Neuronal stem cell (in vitro differentiated cells): ENCODE measurements around the gene CCDC106.

ENCODE experiments used
- DNase-seq: peaks from one replicate; pipeline ENCODE4 v3.0.0-alpha.2; 2013; ENCODE audit warnings: low spot score
- H2AFZ ChIP-seq: one replicate; pipeline ENCODE4 v1.6.1; 2013; ENCODE audit warnings: mild to moderate bottlenecking, low read length, inconsistent platforms
- H2AK5ac ChIP-seq: 2 replicates; pipeline ENCODE4 v1.6.1; 2013; ENCODE audit warnings: low read depth, mild to moderate bottlenecking, inconsistent platforms, low read length, moderate library complexity, mixed read lengths
- H2BK120ac ChIP-seq: 2 replicates; pipeline ENCODE4 v1.6.1; 2013; ENCODE audit warnings: low read depth, mild to moderate bottlenecking, inconsistent platforms, low read length, moderate library complexity, mixed read lengths
- H2BK12ac ChIP-seq: one replicate; pipeline ENCODE4 v1.6.1; 2013; ENCODE audit warnings: low read length, inconsistent platforms
- H2BK15ac ChIP-seq: 2 replicates; pipeline ENCODE4 v1.6.1; 2013; ENCODE audit warnings: mild to moderate bottlenecking, low read length, inconsistent platforms, mixed read lengths
- H2BK5ac ChIP-seq: one replicate; pipeline ENCODE4 v1.6.1; 2013; ENCODE audit warnings: inconsistent platforms, mild to moderate bottlenecking, low read length, moderate library complexity
- H3K14ac ChIP-seq: one replicate; pipeline ENCODE4 v1.6.1; 2013; ENCODE audit warnings: low read length, inconsistent platforms
- H3K18ac ChIP-seq: 2 replicates; pipeline ENCODE4 v1.6.1; 2013; ENCODE audit warnings: low read length, inconsistent platforms
- H3K23ac ChIP-seq: 2 replicates; pipeline ENCODE4 v1.6.1; 2013; ENCODE audit warnings: low read depth, mild to moderate bottlenecking, mixed read lengths, low read length, inconsistent platforms; ENCODE audit not compliant: poor library complexity
- H3K27ac ChIP-seq: replicated peaks from 3 replicates; pipeline ENCODE4 v1.5.1; 2013; ENCODE audit warnings: low read length, inconsistent platforms
- H3K27me3 ChIP-seq, 3 experiments: 2 replicates each; pipeline ENCODE4 v1.6.1; 2013; ENCODE audit warnings: low read length in 3 of 3, mild to moderate bottlenecking in 2 of 3, inconsistent platforms in 1 of 3, low read depth in 1 of 3, mixed read lengths in 1 of 3, moderate library complexity in 1 of 3; ENCODE audit not compliant: control insufficient read depth in 3 of 3, insufficient read depth in 3 of 3
- H3K36me3 ChIP-seq, 2 donors: replicated peaks in 1 of 2; 2 replicates each; pipeline ENCODE4 v1.6.1; 2013; ENCODE audit warnings: low read length in 2 of 2; ENCODE audit not compliant: control insufficient read depth in 2 of 2, insufficient read depth in 2 of 2
- H3K4ac ChIP-seq: 2 replicates; pipeline ENCODE4 v1.6.1; 2013; ENCODE audit warnings: inconsistent platforms, mild to moderate bottlenecking, low read length, moderate library complexity
- H3K4me1 ChIP-seq, 2 donors: 1 replicate in 1 of 2; 2 replicates in 1 of 2; pipeline ENCODE4 v1.6.1; 2013; ENCODE audit warnings: low read length in 2 of 2, low read depth in 1 of 2; ENCODE audit not compliant: control insufficient read depth in 2 of 2, insufficient read depth in 1 of 2
- H3K4me2 ChIP-seq: one replicate; pipeline ENCODE4 v1.6.1; 2013; ENCODE audit warnings: mild to moderate bottlenecking, low read length, inconsistent platforms; ENCODE audit not compliant: insufficient read depth, poor library complexity, severe bottlenecking
- H3K4me3 ChIP-seq, 2 donors: 2 replicates each; pipeline ENCODE4 v1.5.1; 2013; ENCODE audit warnings: low read length in 2 of 2, mild to moderate bottlenecking in 2 of 2, inconsistent platforms in 1 of 2, moderate library complexity in 1 of 2
- H3K79me1 ChIP-seq: one replicate; pipeline ENCODE4 v1.6.1; 2013; ENCODE audit warnings: low read depth, mild to moderate bottlenecking, inconsistent platforms, low read length, moderate library complexity
- H3K9ac ChIP-seq: one replicate; pipeline ENCODE4 v1.6.1; 2013; ENCODE audit warnings: mild to moderate bottlenecking, low read depth, low read length, inconsistent platforms; ENCODE audit not compliant: poor library complexity
- H3K9me3 ChIP-seq, 2 donors: replicated peaks in 1 of 2; 2 replicates each; pipeline versions ENCODE3 to v1.6.1; 2013; ENCODE audit warnings: low read length in 2 of 2, mild to moderate bottlenecking in 2 of 2, inconsistent platforms in 1 of 2, low read depth in 1 of 2, mixed read lengths in 1 of 2, moderate library complexity in 1 of 2; ENCODE audit not compliant: control insufficient read depth in 2 of 2, insufficient read depth in 1 of 2
- H4K8ac ChIP-seq: one replicate; pipeline ENCODE4 v1.6.1; 2013; ENCODE audit warnings: low read depth, mild to moderate bottlenecking, inconsistent platforms, low read length, moderate library complexity
- H4K91ac ChIP-seq: one replicate; pipeline ENCODE4 v1.6.1; 2013; ENCODE audit warnings: low read length, low read depth, mild to moderate bottlenecking, inconsistent platforms; ENCODE audit not compliant: poor library complexity
- WGBS, 2 donors: extraction: QIAGEN DNeasy Blood & Tissue Kit; methylation state at CpG; one replicate each; pipeline ENCODE4 v1.1.7; 2013; ENCODE audit warnings: missing lambda C conversion rate in 2 of 2, mixed read lengths in 1 of 2; ENCODE audit not compliant: insufficient read length in 2 of 2, insufficient replicate concordance in 1 of 2; ENCODE audit errors: extremely low coverage in 2 of 2; 5-methylcytosine and 5-hydroxymethylcytosine counted together

Gene CCDC106

DNA sequence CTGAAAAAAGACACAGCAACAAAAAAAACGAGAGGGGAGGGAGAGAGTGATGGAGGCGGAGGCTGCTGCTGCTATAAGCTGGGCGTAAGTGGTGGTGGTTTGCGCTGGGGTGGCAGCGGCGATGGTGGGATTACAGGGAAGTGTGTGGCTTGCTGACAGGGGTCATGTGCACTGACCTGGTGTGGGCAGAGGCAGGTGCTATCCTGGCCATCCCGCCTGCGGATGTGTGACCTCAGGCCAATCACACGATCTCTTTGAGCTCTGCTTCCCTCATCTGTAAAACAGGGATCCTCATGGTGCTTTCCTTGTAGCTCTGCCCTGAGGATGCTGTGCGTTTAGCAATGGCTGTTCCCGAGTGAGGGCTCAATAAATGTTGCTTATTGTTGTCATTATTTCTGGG is 10.5 kb upstream of the CCDC106 start:
- H3K18ac ChIP-seq = no peak overlapping the region
- H2BK5ac ChIP-seq = no peak overlapping the region
- H3K9ac ChIP-seq = no peak overlapping the region
- no peak overlapping the region for H2AFZ ChIP-seq
- H3K79me1 ChIP-seq = peaks cover 30% of the 10 kb centered on the region
- H3K27ac ChIP-seq = no peak overlapping the region
- no peak overlapping the region for H3K4ac ChIP-seq
- H2BK15ac ChIP-seq = no peak overlapping the region
- H3K27me3 ChIP-seq = no peaks in the 10 kb centered on the region
- no peak overlapping the region for H3K23ac ChIP-seq
- no peak overlapping the region for H2BK12ac ChIP-seq
- no peak overlapping the region for H4K91ac ChIP-seq
- H3K4me1 ChIP-seq = peaks cover 17 to 18% of the 10 kb centered on the region in 2 donors
- peaks cover 0 to 7% of the 10 kb centered on the region in 2 donors for H3K36me3 ChIP-seq
- H2AK5ac ChIP-seq = no peak overlapping the region
- WGBS, 2 donors = no CpG with 5 or more reads among the region's 11 CpGs
- no peak overlapping the region for H3K4me3 ChIP-seq
- H3K4me2 ChIP-seq = no peak overlapping the region
- H4K8ac ChIP-seq = no peak overlapping the region
- DNase-seq = no peak
- no peak overlapping the region for H3K14ac ChIP-seq
- no peak overlapping the region for H2BK120ac ChIP-seq
- no peaks in the 10 kb centered on the region for H3K9me3 ChIP-seq

DNA sequence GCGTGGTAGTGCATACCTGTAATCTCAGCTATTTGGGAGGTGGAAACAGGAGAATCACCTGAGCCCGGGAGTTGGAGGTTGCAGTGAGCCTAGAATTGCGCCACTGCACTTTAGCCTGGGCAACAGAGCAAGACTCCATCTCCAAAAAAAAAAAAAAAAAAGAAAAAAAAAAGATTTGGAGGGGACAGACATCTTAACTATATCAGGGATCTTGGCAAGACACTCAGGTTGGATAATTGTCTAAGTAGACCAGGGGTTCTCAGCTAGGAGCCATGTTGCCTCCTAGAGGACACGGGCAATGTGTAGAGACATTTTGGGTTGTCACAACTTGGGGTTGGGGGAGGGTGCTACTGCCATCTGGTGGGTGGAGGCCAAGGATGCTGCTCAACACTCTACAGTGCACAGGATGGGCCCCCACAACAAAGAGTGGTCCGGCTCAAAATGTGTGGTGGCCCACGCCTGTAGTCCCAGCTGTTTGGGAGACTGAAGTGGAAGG is 9.1 kb upstream of the CCDC106 start:
- no peak overlapping the region for H2AFZ ChIP-seq
- H3K4me2 ChIP-seq = no peak overlapping the region
- H2BK5ac ChIP-seq = no peak overlapping the region
- no peak overlapping the region for H4K91ac ChIP-seq
- no peak for DNase-seq
- H3K23ac ChIP-seq = no peak overlapping the region
- peak overlapping the region; percentile 28 for H2BK120ac ChIP-seq
- H3K18ac ChIP-seq = no peak overlapping the region
- peak overlapping the region; percentile 25 for H2AK5ac ChIP-seq
- no peak overlapping the region for H3K14ac ChIP-seq
- H3K4ac ChIP-seq = no peak overlapping the region
- no peak overlapping the region for H3K4me3 ChIP-seq
- H3K36me3 ChIP-seq = peaks cover 2 to 7% of the 10 kb centered on the region in 2 donors
- no peaks in the 10 kb centered on the region for H3K27me3 ChIP-seq
- no peak overlapping the region for H4K8ac ChIP-seq
- peaks cover 23 to 26% of the 10 kb centered on the region in 2 donors for H3K4me1 ChIP-seq
- no peak overlapping the region for H3K27ac ChIP-seq
- H3K9ac ChIP-seq = no peak overlapping the region
- H3K79me1 ChIP-seq = peaks cover 39% of the 10 kb centered on the region
- H2BK12ac ChIP-seq = no peak overlapping the region
- WGBS, 2 donors = no CpG with 5 or more reads among the region's 6 CpGs
- no peak overlapping the region for H2BK15ac ChIP-seq
- H3K9me3 ChIP-seq = no peaks in the 10 kb centered on the region

GRCh38 chr19:55640043-55640576 is 7.9 kb upstream of the CCDC106 start:
- H3K4me2 ChIP-seq = peak overlapping the region; percentile 93
- H3K4ac ChIP-seq = peak overlapping the region; percentile 93
- H3K4me1 ChIP-seq = peaks cover 27 to 30% of the 10 kb centered on the region in 2 donors
- peak overlapping the region; percentile 90 for H3K18ac ChIP-seq
- H3K79me1 ChIP-seq = peaks cover 46% of the 10 kb centered on the region
- H3K27me3 ChIP-seq = no peaks in the 10 kb centered on the region
- peak overlapping the region; percentile 98 for H2AK5ac ChIP-seq
- H2BK15ac ChIP-seq = peak overlapping the region; percentile 45
- no peak overlapping the region for H2BK12ac ChIP-seq
- no peak overlapping the region for H2BK5ac ChIP-seq
- WGBS, 2 donors = no CpG with 5 or more reads among the region's 38 CpGs
- no peaks in the 10 kb centered on the region for H3K9me3 ChIP-seq
- no peak for DNase-seq
- peak overlapping the region; percentile 92 for H3K9ac ChIP-seq
- no peak overlapping the region for H3K14ac ChIP-seq
- peaks cover 10 to 15% of the 10 kb centered on the region in 2 donors for H3K36me3 ChIP-seq
- peak overlapping the region; percentile 86 to 94 for H3K4me3 ChIP-seq
- H2BK120ac ChIP-seq = peak overlapping the region; percentile 91
- H4K8ac ChIP-seq = peak overlapping the region; percentile 70
- peak overlapping the region; percentile 79 for H3K27ac ChIP-seq
- H4K91ac ChIP-seq = peak overlapping the region; percentile 92
- peak overlapping the region; percentile 88 for H2AFZ ChIP-seq
- H3K23ac ChIP-seq = peak overlapping the region; percentile 98

GRCh38 chr19:55640577-55641425 is 7.2 kb upstream of the CCDC106 start, which contains the start of gene ZNF580:
Gene ZNF580, plus strand, starts transcription at chr19:55641002. Its CDS starts 1,507 bp downstream, at chr19:55642509.
- Histone ChIP-seq H3K27ac (peak within 1 kb of the TSS; percentile 79), H4K8ac (peak within 1 kb of the TSS; percentile 70), H3K9me3 (no peaks in the 10 kb centered on the region), H3K23ac (peak within 1 kb of the TSS; percentile 98), H3K4ac (peak within 1 kb of the TSS; percentile 93), H3K4me2 (peak within 1 kb of the TSS; percentile 93), H2AFZ (peak within 1 kb of the TSS; percentile 88), H3K18ac (peak within 1 kb of the TSS; percentile 97), H2BK5ac (peak within 1 kb of the TSS; percentile 94), H2BK15ac (peak within 1 kb of the TSS; percentile 75), H3K9ac (peak within 1 kb of the TSS; percentile 92), H3K14ac (peak within 1 kb of the TSS; percentile 14), H3K4me3 (peak within 1 kb of the TSS; percentile 86 to 94), H2AK5ac (peak within 1 kb of the TSS; percentile 98), H3K36me3 (peaks cover 15 to 22% of the 10 kb centered on the region in 2 donors), H3K4me1 (peaks cover 23 to 24% of the 10 kb centered on the region in 2 donors), H4K91ac (peak within 1 kb of the TSS; percentile 92), H3K79me1 (peaks cover 41% of the 10 kb centered on the region), H2BK120ac (peak within 1 kb of the TSS; percentile 91), H2BK12ac (no peak within 1 kb of the TSS), H3K27me3 (no peaks in the 10 kb centered on the region)
- DNase-seq = peak; percentile 65
- no CpG with 5 or more reads among the region's 89 CpGs for WGBS, 2 donors
